Measurements from ENCODE around the gene MMP20. TPM values are rescaled to one million over a fixed set of nuclear protein-coding genes. Genes with fewer than 3 reads are reported as not detected.

MMP20 gene
- total RNA-seq, 1 donor from 2014 or later, result not detected

DNA sequence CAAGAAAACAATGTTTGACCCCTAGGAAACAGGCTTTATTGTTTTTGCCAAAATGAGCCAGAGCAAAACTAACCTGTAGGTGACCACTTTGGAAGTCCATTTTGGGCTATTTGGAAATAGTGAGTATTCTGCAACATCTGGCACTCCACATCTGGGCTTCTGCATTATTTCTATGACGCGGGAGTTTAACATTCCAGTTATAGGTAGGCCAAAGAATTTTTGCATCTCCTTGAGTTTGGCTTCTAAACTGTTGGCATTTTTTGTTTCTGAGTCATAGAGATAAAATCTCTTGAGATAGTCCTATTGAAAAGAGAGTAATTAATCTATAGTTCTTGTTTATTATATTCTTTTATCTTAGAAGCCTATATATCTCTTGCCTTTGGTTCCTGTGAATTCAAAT lies 97.4 kb downstream of the MMP20 start:
- Histone ChIP-seq H3K4me3 (ENCODE audit: low read length in 3 of 3) (no peak overlapping the region), H3K27ac (ENCODE audit: low read depth, low read length) (no peak overlapping the region), H3K4me1 (ENCODE audit: control insufficient read depth in 3 of 3, insufficient read depth in 3 of 3, low read length in 3 of 3) (no peaks in the 10 kb centered on the region), H3K9ac (ENCODE audit: low read depth in 1 of 3, low read length in 3 of 3) (no peak overlapping the region), H3K27me3 (ENCODE audit: control insufficient read depth in 3 of 3, insufficient read depth in 3 of 3, low read length in 3 of 3) (no peaks in the 10 kb centered on the region), H3K9me3 (ENCODE audit: control insufficient read depth in 3 of 3, low read length in 3 of 3) (no peaks in the 10 kb centered on the region), H3K36me3 (ENCODE audit: control insufficient read depth in 3 of 3, insufficient read depth in 3 of 3, low read length in 3 of 3) (no peaks in the 10 kb centered on the region)

DNA sequence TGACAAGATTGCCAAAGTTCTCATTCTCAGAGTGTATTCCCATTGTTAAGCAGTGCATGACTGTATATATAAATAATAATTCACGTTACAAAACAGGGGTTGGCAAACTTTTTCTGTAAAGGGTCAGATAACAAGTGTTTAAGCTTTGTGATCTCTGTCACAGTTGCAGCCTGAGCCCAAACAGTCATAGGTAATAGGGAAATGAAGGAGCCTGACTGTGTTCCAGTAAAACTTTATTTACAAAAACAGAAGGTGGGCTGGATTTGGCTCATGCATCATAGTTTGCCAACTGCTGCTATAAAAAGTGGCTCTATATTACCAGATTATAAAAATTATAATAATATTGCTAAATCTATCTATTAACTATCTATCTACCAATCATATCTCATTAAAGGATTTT lies 98.1 kb downstream of the MMP20 start:
- H3K9me3 ChIP-seq (ENCODE audit: control insufficient read depth in 3 of 3, low read length in 3 of 3), result no peaks in the 10 kb centered on the region
- H3K36me3 ChIP-seq (ENCODE audit: control insufficient read depth in 3 of 3, insufficient read depth in 3 of 3, low read length in 3 of 3), result no peaks in the 10 kb centered on the region
- no peak overlapping the region for H3K4me3 ChIP-seq (ENCODE audit: low read length in 3 of 3)
- no peak overlapping the region for H3K9ac ChIP-seq (ENCODE audit: low read depth in 1 of 3, low read length in 3 of 3)
- no peaks in the 10 kb centered on the region for H3K27me3 ChIP-seq (ENCODE audit: control insufficient read depth in 3 of 3, insufficient read depth in 3 of 3, low read length in 3 of 3)
- H3K27ac ChIP-seq (ENCODE audit: low read depth, low read length), result no peak overlapping the region
- H3K4me1 ChIP-seq (ENCODE audit: control insufficient read depth in 3 of 3, insufficient read depth in 3 of 3, low read length in 3 of 3), result no peaks in the 10 kb centered on the region

Other genes starting within 250 kb of the MMP20 start
- gene TMEM123, start 172.6 kb downstream of the MMP20 start, total RNA-seq, result 41.2 TPM
- gene MMP7, start 94.6 kb downstream of the MMP20 start, total RNA-seq, result not detected
- not detected for gene MMP27, start 80.4 kb upstream of the MMP20 start, total RNA-seq
- gene MMP8, start 99.6 kb upstream of the MMP20 start, total RNA-seq, result 1.6 TPM
- gene MMP10, start 155.3 kb upstream of the MMP20 start, total RNA-seq, result not detected
- 0.52 TPM for gene MMP1, start 172.8 kb upstream of the MMP20 start, total RNA-seq
- not detected for gene MMP3, start 218.3 kb upstream of the MMP20 start, total RNA-seq
- not detected for gene MMP12, start 249.7 kb upstream of the MMP20 start, total RNA-seq

Measured in skeletal muscle tissue (tissue), 4 donors.